Raji (cell line): Measurements from ENCODE around the gene TP63.

Experiments used
- POLR2A ChIP-seq: IDR thresholded peaks from 2 replicates; pipeline ENCODE4 v1.6.1; 2011; ENCODE audit warnings: low read depth, low read length, control low read depth; ENCODE audit not compliant: insufficient read depth

Gene TP63

DNA sequence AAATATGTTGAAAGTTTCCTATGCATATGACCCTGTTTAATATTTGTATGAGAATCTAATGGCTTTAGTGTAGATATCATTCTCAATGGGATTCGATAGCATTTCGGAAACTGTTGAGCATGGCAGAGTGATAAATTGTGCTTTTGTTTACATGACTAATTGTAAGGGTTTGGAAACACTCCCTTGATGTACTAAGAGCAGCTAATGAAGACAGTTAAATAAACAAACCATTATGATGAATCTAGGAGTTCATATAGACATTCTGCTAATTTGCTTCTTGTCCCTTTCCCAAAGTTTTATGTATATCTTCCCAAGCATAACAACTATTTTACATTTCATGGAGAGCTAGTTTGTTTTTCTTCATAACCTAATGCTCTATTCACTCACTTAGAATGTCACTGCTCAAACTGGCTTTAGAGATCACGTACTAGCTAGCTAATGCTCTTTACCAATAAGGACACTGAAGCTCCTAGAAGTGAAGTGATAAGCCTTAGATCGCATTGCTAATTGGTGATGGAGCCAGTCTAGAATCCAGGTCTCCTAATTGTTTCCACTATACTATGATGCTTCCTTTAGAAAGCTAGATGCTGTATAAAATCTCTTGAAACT, 140.8 kb downstream of the TP63 start:
- no peak for TF ChIP-seq POLR2A

DNA sequence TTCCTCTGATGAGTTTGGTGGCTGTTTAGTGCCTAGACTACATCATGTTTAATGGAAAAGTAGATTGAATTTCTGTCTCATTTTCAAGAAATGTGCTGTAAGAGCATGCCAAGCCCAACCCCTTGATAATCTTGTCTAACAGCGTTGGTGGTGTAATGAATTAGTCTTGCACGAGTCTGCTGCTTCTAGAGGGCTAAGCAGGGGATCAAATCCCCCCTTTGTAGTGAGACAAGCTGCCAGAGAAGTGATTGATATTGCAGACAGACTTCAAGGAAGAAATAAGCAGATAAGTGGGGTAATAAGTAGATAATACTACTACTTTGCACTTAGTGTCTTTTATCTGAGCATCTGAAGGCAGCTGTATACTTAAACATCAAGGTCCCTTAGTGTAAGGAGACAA, 141.4 kb downstream of the TP63 start:
- no peak for TF ChIP-seq POLR2A

DNA sequence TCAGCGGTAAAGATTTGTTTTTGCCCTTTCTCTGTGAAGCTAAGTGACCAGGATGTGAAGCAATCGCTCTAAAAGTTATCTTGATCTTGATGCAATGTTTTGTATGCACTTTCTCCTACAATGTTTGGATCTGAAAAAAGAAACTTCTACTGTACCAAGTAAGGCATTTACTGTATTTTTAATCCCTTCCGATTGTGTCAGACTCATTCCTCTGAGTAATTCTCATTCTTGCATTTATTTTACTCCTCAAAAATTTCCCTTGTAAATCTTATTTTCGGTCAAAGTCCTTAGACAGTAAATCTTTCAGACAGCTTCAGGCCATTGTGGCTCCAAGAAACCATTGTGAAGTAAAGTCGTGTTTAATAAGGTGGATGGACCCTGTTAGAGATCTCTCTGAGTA, 141.9 kb downstream of the TP63 start:
- TF ChIP-seq POLR2A, result no peak

DNA sequence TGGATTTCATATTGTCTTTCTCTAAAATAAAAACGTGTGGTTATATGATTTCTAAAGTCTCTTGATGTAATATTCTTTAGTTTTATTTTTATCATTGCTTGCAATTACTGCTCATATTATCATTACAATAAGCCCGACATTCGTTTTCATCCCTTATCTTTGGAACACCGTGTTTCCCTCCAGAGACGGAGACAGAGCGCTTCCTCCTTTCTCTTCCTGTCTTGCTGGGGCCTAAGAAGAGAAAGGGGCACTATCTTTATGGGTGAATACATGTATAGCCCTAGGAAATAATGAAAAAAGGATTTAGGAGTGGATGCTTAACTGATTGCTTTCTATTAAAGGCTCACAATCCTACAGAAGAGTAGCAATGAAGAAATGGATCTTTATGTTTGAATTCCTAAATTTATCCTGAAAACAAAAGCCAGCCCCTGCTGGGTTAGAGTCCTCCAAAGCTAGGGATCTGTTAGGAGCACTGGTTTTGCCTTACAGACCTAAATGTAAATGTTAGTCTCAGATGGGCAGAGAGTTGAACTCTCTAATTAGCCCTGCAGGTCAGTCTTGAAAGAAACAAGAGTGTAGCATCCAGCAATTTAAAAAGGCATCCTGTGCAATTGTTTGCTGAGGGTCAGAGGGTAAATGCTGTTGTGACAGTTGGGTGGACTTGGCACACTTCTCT, 145.1 kb downstream of the TP63 start:
- TF ChIP-seq POLR2A, result no peak

DNA sequence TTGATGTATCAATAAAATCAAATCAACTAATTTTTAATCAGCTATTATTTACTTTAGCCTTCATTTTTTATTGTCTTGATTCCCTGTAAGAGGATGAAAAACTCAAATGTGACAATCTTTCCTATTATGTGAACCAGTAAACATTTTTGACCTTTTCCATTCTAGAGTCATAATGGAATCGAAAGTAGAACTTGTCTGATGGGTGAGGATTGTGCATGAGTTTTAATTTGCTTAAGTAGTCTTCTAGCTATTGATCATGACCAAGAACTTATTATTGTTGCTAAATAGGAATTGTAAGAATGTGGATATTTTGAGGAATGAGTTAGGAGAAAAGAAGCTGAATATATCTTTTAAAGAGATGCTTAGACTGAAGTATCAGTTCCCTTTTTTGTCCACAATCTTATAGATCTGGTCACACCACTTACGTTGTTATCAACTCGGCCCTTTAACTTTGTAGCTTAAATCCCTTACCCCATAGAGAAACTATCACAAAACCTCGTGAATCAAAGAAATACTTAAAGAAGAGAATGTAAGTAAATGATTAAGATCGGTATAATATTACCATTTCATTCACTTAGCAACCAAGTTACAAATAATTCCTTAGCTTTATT, 147.3 kb downstream of the TP63 start:
- TF ChIP-seq POLR2A, result no peak

DNA sequence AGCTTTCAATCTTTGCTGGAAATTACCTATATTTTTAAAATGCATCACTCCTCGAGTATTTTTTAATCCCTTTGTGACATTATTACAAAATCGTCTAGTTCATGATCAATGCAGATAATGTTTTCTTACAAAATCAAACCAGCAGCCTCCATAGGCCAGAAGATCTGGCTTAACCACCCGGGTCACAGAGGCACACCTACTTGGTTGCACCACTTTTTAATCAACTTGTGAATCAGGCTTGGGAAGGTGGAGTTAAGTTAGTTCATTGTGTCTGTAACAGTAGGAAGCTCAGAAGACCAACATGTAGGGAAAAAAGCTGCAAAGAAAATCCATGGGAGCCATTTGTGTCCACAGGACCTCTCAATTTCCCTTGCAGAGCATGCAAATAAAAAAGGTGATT, 148.0 kb downstream of the TP63 start:
- TF ChIP-seq POLR2A, result no peak

DNA sequence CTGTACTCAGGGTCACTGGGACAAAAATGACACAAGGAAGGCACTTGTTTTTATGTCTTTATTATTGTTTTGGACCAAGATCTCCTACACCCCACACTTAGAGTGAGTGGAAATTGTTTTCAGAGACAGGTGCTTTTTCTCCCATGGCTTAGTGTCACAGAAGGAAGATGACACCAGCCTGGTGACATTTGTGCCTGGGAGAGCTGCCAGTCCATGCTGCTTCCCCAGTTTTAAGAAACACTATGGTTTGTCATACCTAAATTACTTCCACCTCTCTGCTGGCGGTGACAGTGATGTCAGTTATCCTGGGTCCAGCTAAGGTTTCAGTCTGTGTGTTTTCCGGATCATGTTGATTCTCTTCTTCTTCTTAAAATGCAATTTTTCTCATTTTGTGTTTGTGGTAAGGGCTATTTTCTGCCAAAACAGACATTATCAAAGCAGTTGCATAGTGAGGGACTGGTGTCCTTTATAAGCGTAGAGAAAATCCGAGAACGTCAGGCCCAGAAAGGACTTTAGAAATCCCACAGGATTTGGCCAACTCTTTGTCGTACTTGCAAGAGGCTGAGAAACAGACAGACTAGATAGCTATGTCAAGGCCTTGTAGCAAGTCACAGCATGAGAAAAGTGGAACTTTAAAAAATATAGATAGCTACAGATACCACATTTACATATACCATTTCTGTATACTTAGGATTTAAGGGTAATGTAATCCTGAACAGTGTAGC, 149.5 kb downstream of the TP63 start:
- no peak for TF ChIP-seq POLR2A

DNA sequence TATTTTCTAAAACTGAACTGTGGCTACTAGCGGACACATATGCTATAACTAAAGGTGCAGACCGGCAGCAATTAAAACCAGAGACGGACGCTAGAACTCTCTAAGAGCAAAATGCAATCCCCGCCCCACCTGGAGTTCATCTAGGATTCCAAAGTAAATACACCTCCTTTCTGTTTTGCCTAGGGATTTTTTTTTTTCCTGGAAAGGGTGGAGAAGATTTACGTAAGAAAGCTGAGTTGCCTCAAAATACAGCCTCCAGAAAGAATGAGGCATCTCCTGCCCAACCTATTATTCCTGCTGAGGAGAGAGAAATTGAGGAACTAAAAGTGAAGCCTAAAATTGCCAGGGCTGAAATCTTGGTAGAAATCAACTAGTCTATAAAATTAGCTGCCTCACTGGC, 150.2 kb downstream of the TP63 start:
- TF ChIP-seq POLR2A, result no peak

- TF ChIP-seq POLR2A, result no peak
Measured at GRCh38 chr3:189786479-189787064, 155.4 kb downstream of the TP63 start.

DNA sequence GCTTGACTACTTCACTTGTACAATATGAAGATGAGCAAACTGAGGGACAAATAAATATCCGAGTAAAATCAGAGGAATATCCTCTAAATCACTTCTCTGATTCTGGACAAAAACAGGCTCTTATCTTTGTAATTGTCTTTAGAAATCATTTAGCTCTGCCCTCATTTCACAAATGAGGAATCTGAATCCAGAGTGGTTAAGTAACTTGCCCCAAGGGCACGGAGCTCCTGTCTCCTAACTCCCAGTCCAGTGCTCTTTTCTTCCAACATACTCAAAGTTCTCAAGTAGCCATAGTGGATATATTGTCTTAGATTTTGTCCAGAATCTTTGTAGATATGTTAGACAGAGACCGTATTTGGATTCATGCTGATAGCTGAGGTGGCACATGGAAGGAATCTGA, 156.0 kb downstream of the TP63 start:
- TF ChIP-seq POLR2A, result no peak

DNA sequence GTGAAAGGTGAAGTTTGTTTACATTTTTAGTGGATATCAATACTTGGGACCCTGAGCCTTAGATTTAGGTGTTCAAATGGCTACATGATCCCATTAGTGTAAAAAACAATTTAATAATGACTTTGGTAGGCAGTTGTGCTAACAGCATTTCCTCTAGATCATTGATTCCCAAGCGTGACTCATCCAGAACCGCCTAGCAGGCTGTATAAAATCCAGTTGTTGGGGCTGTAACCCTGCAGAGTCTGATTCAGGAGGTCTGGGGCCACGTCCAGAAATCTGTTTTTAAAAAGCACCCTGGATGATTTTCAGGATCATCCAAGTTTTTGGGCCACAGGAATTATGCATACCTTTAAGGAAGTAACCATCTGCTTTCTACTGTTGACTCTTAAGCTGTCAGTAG, 156.4 kb downstream of the TP63 start:
- TF ChIP-seq POLR2A, result no peak

- no peak for TF ChIP-seq POLR2A
Measured at GRCh38 chr3:189789432-189789831, 158.2 kb downstream of the TP63 start.

- no peak for TF ChIP-seq POLR2A
Measured at GRCh38 chr3:189790658-189791057, 159.5 kb downstream of the TP63 start.

- TF ChIP-seq POLR2A, result no peak
Measured at GRCh38 chr3:189792046-189792929, 161.1 kb downstream of the TP63 start.

GRCh38 chr3:189794518-189794917, 163.3 kb downstream of the TP63 start:
- no peak for TF ChIP-seq POLR2A
